ENCODE measurements around the gene MT1F. TPM values are rescaled to one million over a fixed set of nuclear protein-coding genes. Genes with fewer than 3 reads are reported as not detected.

The MT1F gene
- total RNA-seq, 1 experiment from 2014 or later = 2.6 TPM

DNA sequence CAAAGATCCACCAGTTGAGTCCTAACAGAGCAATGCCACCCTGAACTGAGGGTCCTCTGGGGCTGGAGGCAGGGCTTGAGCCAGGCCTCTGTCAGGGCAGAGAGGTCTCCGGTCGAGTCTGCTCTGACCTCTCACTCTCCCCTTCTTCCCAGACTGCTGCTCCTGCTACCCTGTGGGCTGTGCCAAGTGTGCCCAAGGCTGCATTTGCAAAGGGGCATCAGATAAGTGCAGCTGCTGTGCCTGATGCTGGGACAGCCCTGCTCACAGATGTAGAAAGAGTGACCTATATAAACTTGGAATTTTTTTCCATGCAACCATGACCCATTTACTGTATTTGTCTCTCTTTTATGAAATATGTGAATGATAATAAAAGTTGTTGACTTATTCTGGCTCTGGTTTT, 8.5 kb upstream of the MT1F start:
- CTCF ChIA-PET = interaction anchor here (1.1 kb wide), 1 partner anchor 53 kb away, joined by 5 read pairs; no protein-coding TSS in a partner anchor
- no peaks in the 10 kb centered on the region for H3K9me3 Mint-ChIP-seq (ENCODE audit: low read depth, unreplicated experiment)
- no peak for DNase-seq
- BruUV-seq (replicated peaks) = no TSS peak
- no peak overlapping the region for H3K27ac Mint-ChIP-seq (ENCODE audit: unreplicated experiment)
- no peak for TF ChIP-seq CTCF (IDR thresholded peaks at IDR 0.05; ENCODE audit: unreplicated experiment)
- peaks cover 2% of the 10 kb centered on the region for H3K4me1 Mint-ChIP-seq (ENCODE audit: low read depth, unreplicated experiment)
- no peaks in the 10 kb centered on the region for H3K36me3 Mint-ChIP-seq (ENCODE audit: insufficient read depth, unreplicated experiment)
- no peak overlapping the region for H3K4me3 Mint-ChIP-seq (ENCODE audit: low read depth, unreplicated experiment)
- H3K27me3 Mint-ChIP-seq (ENCODE audit: unreplicated experiment) = peaks cover 81% of the 10 kb centered on the region
- intact Hi-C loops (cut with micrococcal nuclease; ENCODE audit: unreplicated experiment) = no loop called here

- CTCF ChIA-PET = interaction anchor here (0.6 kb wide), 1 partner anchor 132 kb away, joined by 5 read pairs; no protein-coding TSS in a partner anchor
- H3K36me3 Mint-ChIP-seq (ENCODE audit: insufficient read depth, unreplicated experiment) = no peaks in the 10 kb centered on the region
- H3K4me1 Mint-ChIP-seq (ENCODE audit: low read depth, unreplicated experiment) = no peaks in the 10 kb centered on the region
- H3K9me3 Mint-ChIP-seq (ENCODE audit: low read depth, unreplicated experiment) = no peaks in the 10 kb centered on the region
- TF ChIP-seq CTCF (IDR thresholded peaks at IDR 0.05; ENCODE audit: unreplicated experiment) = no peak
- no peak for DNase-seq
- no peak overlapping the region for H3K27ac Mint-ChIP-seq (ENCODE audit: unreplicated experiment)
- intact Hi-C loops (cut with micrococcal nuclease; ENCODE audit: unreplicated experiment) = no loop called here
- no peak overlapping the region for H3K4me3 Mint-ChIP-seq (ENCODE audit: low read depth, unreplicated experiment)
- BruUV-seq (replicated peaks) = no TSS peak
- H3K27me3 Mint-ChIP-seq (ENCODE audit: unreplicated experiment) = peaks cover 76% of the 10 kb centered on the region
Measured at GRCh38 chr16:56649820-56650219, 7.9 kb upstream of the MT1F start.

GRCh38 chr16:56651586-56651985, 6.2 kb upstream of the MT1F start, which contains the start of gene MT1B:
MT1B (plus strand) TSS chr16:56651886; CDS start chr16:56651954, 68 bp downstream.
- Mint-ChIP-seq H3K9me3 (ENCODE audit: low read depth, unreplicated experiment) (no peaks in the 10 kb centered on the region), H3K4me3 (ENCODE audit: low read depth, unreplicated experiment) (no peak within 1 kb of the TSS), H3K27me3 (ENCODE audit: unreplicated experiment) (peaks cover 58% of the 10 kb centered on the region), H3K36me3 (ENCODE audit: insufficient read depth, unreplicated experiment) (no peaks in the 10 kb centered on the region), H3K27ac (ENCODE audit: unreplicated experiment) (no peak within 1 kb of the TSS), H3K4me1 (ENCODE audit: low read depth, unreplicated experiment) (no peaks in the 10 kb centered on the region)
- no peak for TF ChIP-seq CTCF (IDR thresholded peaks at IDR 0.05; ENCODE audit: unreplicated experiment)
- CTCF ChIA-PET = no interaction called here
- no TSS peak for BruUV-seq (replicated peaks)
- intact Hi-C loops (cut with micrococcal nuclease; ENCODE audit: unreplicated experiment) = no loop called here
- no peak for DNase-seq

DNA sequence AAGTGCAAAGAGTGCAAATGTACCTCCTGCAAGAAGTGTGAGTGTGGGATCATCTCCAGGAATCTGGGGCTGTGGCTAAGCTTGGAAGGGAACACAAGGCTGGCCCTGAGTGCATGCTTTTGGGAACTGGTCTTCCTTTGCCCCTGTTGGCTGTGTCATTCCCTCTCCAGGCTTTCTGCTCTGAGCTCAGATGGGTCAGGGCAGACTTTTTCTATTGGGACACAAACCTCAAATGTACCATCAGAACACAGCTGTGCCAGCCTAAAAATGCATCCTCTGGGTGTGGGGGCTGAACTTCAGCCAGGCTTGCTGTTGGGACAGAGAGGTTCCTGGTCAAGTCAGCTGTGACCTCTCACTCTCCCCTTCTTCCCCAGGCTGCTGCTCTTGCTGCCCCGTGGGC, 5.2 kb upstream of the MT1F start:
- DNase-seq = no peak
- no peak overlapping the region for H3K4me3 Mint-ChIP-seq (ENCODE audit: low read depth, unreplicated experiment)
- intact Hi-C loops (cut with micrococcal nuclease; ENCODE audit: unreplicated experiment) = no loop called here
- peaks cover 6% of the 10 kb centered on the region for H3K36me3 Mint-ChIP-seq (ENCODE audit: insufficient read depth, unreplicated experiment)
- no TSS peak for BruUV-seq (replicated peaks)
- TF ChIP-seq CTCF (IDR thresholded peaks at IDR 0.05; ENCODE audit: unreplicated experiment) = no peak
- CTCF ChIA-PET = interaction anchor here (1.4 kb wide), 1 partner anchor 35 kb away, joined by 4 read pairs; no protein-coding TSS in a partner anchor
- no peaks in the 10 kb centered on the region for H3K9me3 Mint-ChIP-seq (ENCODE audit: low read depth, unreplicated experiment)
- no peak overlapping the region for H3K27ac Mint-ChIP-seq (ENCODE audit: unreplicated experiment)
- no peaks in the 10 kb centered on the region for H3K4me1 Mint-ChIP-seq (ENCODE audit: low read depth, unreplicated experiment)
- peaks cover 48% of the 10 kb centered on the region for H3K27me3 Mint-ChIP-seq (ENCODE audit: unreplicated experiment)
